HEK293 (cell line): Measurements from ENCODE around the gene IFI6.

Experiments
- CTCF ChIA-PET: fragments of 350-600 bp; formaldehyde crosslinking; extraction: SDS; loops from one replicate; lab custom pipeline; 2021; ENCODE audit warnings: antibody characterized with exemption; lab: Yijun Ruan, JAX
- POLR2A ChIA-PET: fragments of 300-600 bp; formaldehyde crosslinking; extraction: SDS; loops from one replicate; lab custom pipeline; 2020; ENCODE audit warnings: antibody characterized with exemption, inconsistent platforms; lab: Yijun Ruan, JAX
- H3K27ac ChIP-seq: fragments of 200-500 bp; sonication (Bioruptor generic); 2 replicates; pipeline ENCODE4 v1.5.1; 2014; ENCODE audit warnings: low read depth, low read length, control low read depth, inconsistent platforms; ENCODE audit errors: extremely low read depth
- H3K36me3 ChIP-seq, 2 experiments: fragments of 200-500 bp in 1 of 2; sonication (Bioruptor generic) in 1 of 2; 1 replicate in 1 of 2; 2 replicates in 1 of 2; pipeline ENCODE4 v1.5.1; 2014 to 2017; ENCODE audit warnings: inconsistent platforms in 2 of 2, low read length in 2 of 2; ENCODE audit not compliant: control insufficient read depth in 2 of 2, insufficient read depth in 1 of 2
- H3K4me1 ChIP-seq: fragments of 200-500 bp; sonication (Bioruptor generic); 2 replicates; pipeline ENCODE4 v1.5.1; 2014; ENCODE audit warnings: mild to moderate bottlenecking, low read length, inconsistent platforms; ENCODE audit not compliant: control insufficient read depth, insufficient read depth
- H3K4me3 ChIP-seq: 2 replicates; pipeline ENCODE4 v1.5.1; 2011; ENCODE audit warnings: low read depth, mild to moderate bottlenecking, control low read depth, low read length, moderate library complexity
- H3K9me3 ChIP-seq: fragments of 200-500 bp; sonication (Bioruptor generic); 2 replicates; pipeline ENCODE4 v1.5.1; 2014; ENCODE audit warnings: low read depth, low read length, inconsistent platforms; ENCODE audit not compliant: control insufficient read depth, insufficient read depth
- EGR2 ChIP-seq: fragments of 450-650 bp; formaldehyde crosslinking; IDR thresholded peaks from 2 replicates; pipeline ENCODE4 v1.5.1; 2016; ENCODE audit warnings: low read depth, missing biosample characterization, missing genetic modification characterization
- HOXC10 ChIP-seq: sonication (generic); formaldehyde crosslinking; IDR thresholded peaks from 2 replicates; pipeline ENCODE4 v1.8.1; 2023; ENCODE audit warnings: mild to moderate bottlenecking, missing genetic modification reagents
- KLF1 ChIP-seq: fragments of 450-650 bp; formaldehyde crosslinking; IDR thresholded peaks from 2 replicates; pipeline ENCODE4 v1.5.1; 2016; ENCODE audit warnings: missing biosample characterization, missing genetic modification characterization
- KLF9 ChIP-seq: fragments of 450-650 bp; formaldehyde crosslinking; IDR thresholded peaks from 2 replicates; pipeline ENCODE4 v1.5.1; 2016; ENCODE audit warnings: missing biosample characterization, missing genetic modification characterization, low read depth
- MEIS1 ChIP-seq: sonication (generic); formaldehyde crosslinking; IDR thresholded peaks from 2 replicates; pipeline ENCODE4 v1.8.1; 2022; ENCODE audit warnings: missing genetic modification reagents, mild to moderate bottlenecking, borderline replicate concordance
- PATZ1 ChIP-seq: fragments of 450-650 bp; formaldehyde crosslinking; IDR thresholded peaks from 2 replicates; pipeline ENCODE4 v1.5.1; 2016; ENCODE audit warnings: missing biosample characterization, missing genetic modification characterization
- ZBTB1 ChIP-seq: fragments of 450-650 bp; formaldehyde crosslinking; IDR thresholded peaks from 2 replicates; pipeline ENCODE4 v1.5.1; 2016; ENCODE audit warnings: missing biosample characterization, missing genetic modification characterization
- ZFP41 ChIP-seq: fragments of 450-650 bp; formaldehyde crosslinking; IDR thresholded peaks from 2 replicates; pipeline ENCODE4 v1.5.1; 2016; ENCODE audit warnings: missing biosample characterization, missing genetic modification characterization, borderline replicate concordance
- ZIC2 ChIP-seq: fragments of 450-650 bp; formaldehyde crosslinking; IDR thresholded peaks from 2 replicates; pipeline ENCODE4 v1.5.1; 2016; ENCODE audit warnings: missing biosample characterization, missing genetic modification characterization
- ZNF16 ChIP-seq: fragments of 450-650 bp; formaldehyde crosslinking; IDR thresholded peaks from 2 replicates; pipeline ENCODE4 v1.5.1; 2016; ENCODE audit warnings: low read depth, missing biosample characterization, missing genetic modification characterization
- ZNF174 ChIP-seq: fragments of 450-650 bp; formaldehyde crosslinking; IDR thresholded peaks from 2 replicates; pipeline ENCODE4 v1.5.0; 2017; ENCODE audit warnings: missing biosample characterization, mild to moderate bottlenecking, missing genetic modification characterization
- ZNF223 ChIP-seq: fragments of 450-650 bp; formaldehyde crosslinking; IDR thresholded peaks from 2 replicates; pipeline ENCODE4 v1.5.1; 2016; ENCODE audit warnings: missing biosample characterization, missing genetic modification characterization
- ZNF280D ChIP-seq: fragments of 450-650 bp; formaldehyde crosslinking; IDR thresholded peaks from 2 replicates; pipeline ENCODE4 v1.5.1; 2016; ENCODE audit warnings: missing biosample characterization, missing genetic modification characterization
- ZNF518A ChIP-seq: fragments of 450-650 bp; formaldehyde crosslinking; conservative IDR thresholded peaks from 2 replicates; pipeline ENCODE4 v1.5.1; 2016; ENCODE audit warnings: low read depth, missing biosample characterization, missing genetic modification characterization
- ZNF645 ChIP-seq: fragments of 450-650 bp; formaldehyde crosslinking; IDR thresholded peaks from 2 replicates; pipeline ENCODE4; 2016; ENCODE audit warnings: missing biosample characterization, missing genetic modification characterization
- ZNF791 ChIP-seq: fragments of 450-650 bp; formaldehyde crosslinking; IDR thresholded peaks from 2 replicates; pipeline ENCODE4 v1.5.1; 2016; ENCODE audit warnings: missing biosample characterization, missing genetic modification characterization
- ZNF830 ChIP-seq: fragments of 450-650 bp; IDR thresholded peaks from 2 replicates; pipeline ENCODE4 v1.5.0; 2018; ENCODE audit warnings: missing biosample characterization, missing genetic modification characterization, low read depth, mild to moderate bottlenecking, moderate library complexity
- ZSCAN30 ChIP-seq: fragments of 450-650 bp; IDR thresholded peaks from 2 replicates; pipeline ENCODE4 v1.5.1; 2018; ENCODE audit warnings: missing biosample characterization, mild to moderate bottlenecking, missing genetic modification characterization, moderate library complexity

The IFI6 gene

GRCh38 chr1:27686223-27686990 lies 14.4 kb upstream of the IFI6 start:
- ChIA-PET POLR2A (no interaction called here), CTCF (interaction anchor here (1.4 kb wide), 1 partner anchor 17 kb away, joined by 6 read pairs; no protein-coding TSS in a partner anchor)
- 0 out of 2 replicates have a peak, but pooled peaks have one; percentile 20 for TF ChIP-seq EGR2
- no peak for TF ChIP-seq ZNF645 (tag by site-specific recombination)
- no peak for TF ChIP-seq ZNF280D (tag by site-specific recombination)
- TF ChIP-seq ZNF223 (tag by site-specific recombination), result no peak
- no peak for TF ChIP-seq MEIS1 (CRISPR knock-in tag)
- TF ChIP-seq ZIC2, result peak; percentile 30; the same call in 1 of the 2 replicates
- no peak for TF ChIP-seq KLF9 (tag by site-specific recombination)
- TF ChIP-seq ZNF791 (tag by site-specific recombination), result no peak
- no peak for TF ChIP-seq HOXC10 (CRISPR knock-in tag)
- TF ChIP-seq ZFP41 (tag by site-specific recombination), result no peak
- peak; percentile 42 for TF ChIP-seq KLF1
- TF ChIP-seq ZNF16 (tag by site-specific recombination), result no peak
- no peak for TF ChIP-seq ZNF830 (tag by site-specific recombination)
- no peak for TF ChIP-seq ZBTB1 (tag by site-specific recombination)
- Histone ChIP-seq H3K4me3 (no peak overlapping the region), H3K36me3 (no peaks in the 10 kb centered on the region), H3K4me1 (no peaks in the 10 kb centered on the region), H3K27ac (no peak overlapping the region), H3K9me3 (no peaks in the 10 kb centered on the region)

DNA sequence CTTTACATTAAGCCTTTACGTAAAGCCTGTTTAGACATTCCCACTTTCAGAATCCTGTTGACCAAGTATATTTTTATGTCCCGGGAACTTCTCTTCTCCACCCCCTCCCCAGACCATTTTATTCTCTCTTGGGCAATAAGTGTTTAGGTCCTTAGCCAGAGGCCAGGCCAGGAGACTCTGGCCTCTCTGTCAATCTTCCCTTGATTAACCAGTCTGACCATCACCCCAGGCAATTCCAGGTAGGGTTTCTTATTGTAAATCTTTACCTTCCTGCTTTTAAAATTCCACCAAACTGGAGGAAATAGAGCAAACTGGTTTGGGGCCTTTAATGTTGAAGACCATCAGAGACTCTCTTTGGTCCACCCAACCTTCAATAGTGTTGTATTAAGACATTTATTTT lies 12.2 kb upstream of the IFI6 start:
- Histone ChIP-seq H3K4me3 (no peak overlapping the region), H3K27ac (no peak overlapping the region), H3K9me3 (no peaks in the 10 kb centered on the region), H3K4me1 (no peaks in the 10 kb centered on the region), H3K36me3 (no peaks in the 10 kb centered on the region)
- POLR2A ChIA-PET, result no interaction called here
- CTCF ChIA-PET, result interaction anchor here (0.6 kb wide), 1 partner anchor 406 kb away, joined by 4 read pairs; no protein-coding TSS in a partner anchor
- no peak for TF ChIP-seq ZSCAN30
- TF ChIP-seq PATZ1 (tag by site-specific recombination), result no peak
- TF ChIP-seq ZNF518A (tag by site-specific recombination), result no peak
- no peak for TF ChIP-seq ZNF174
